Measurements from ENCODE around the gene FH. TPM values are rescaled to one million over a fixed set of nuclear protein-coding genes. Genes with fewer than 3 reads are reported as not detected.

Gene FH
- total and polyA plus RNA-seq, 2 donors: 31.4 to 39.2 TPM

- Histone ChIP-seq H3K9me3 (ENCODE audit: control insufficient read depth in 2 of 2, insufficient read depth in 1 of 2, low read length in 1 of 2) (no peaks in the 10 kb centered on the region), H3K27ac (ENCODE audit: low read depth in 1 of 2, low read length in 1 of 2) (peak overlapping the region in 1 of 2 donors; percentile 64), H3K4me1 (ENCODE audit: control insufficient read depth in 2 of 2, insufficient read depth in 2 of 2, low read length in 2 of 2) (no peaks in the 10 kb centered on the region), H3K27me3 (ENCODE audit: control insufficient read depth in 2 of 2, insufficient read depth in 1 of 2, low read length in 1 of 2) (no peaks in the 10 kb centered on the region), H3K36me3 (ENCODE audit: control insufficient read depth in 2 of 2, insufficient read depth in 2 of 2, low read length in 1 of 2) (no peaks in the 10 kb centered on the region), H3K4me3 (ENCODE audit: low read length in 2 of 2) (peak overlapping the region; percentile 10 to 16)
- peak in 6 of 9 donors; percentile 11 to 43 (median 24) for DNase-seq (ENCODE audit: low read depth in 6 of 9, low spot score in 9 of 9)
- 27% methylated on average over 22 of the region's 22 CpGs for WGBS
Observed at GRCh38 chr1:241551759-241552638, 32.4 kb upstream of the FH start.

GRCh38 chr1:241550318-241550717, 30.8 kb upstream of the FH start:
- WGBS: 94% methylated on average over 1 of the region's 1 CpG
- Histone ChIP-seq H3K27ac (ENCODE audit: low read depth in 1 of 2, low read length in 1 of 2) (no peak overlapping the region), H3K9me3 (ENCODE audit: control insufficient read depth in 2 of 2, insufficient read depth in 1 of 2, low read length in 1 of 2) (no peaks in the 10 kb centered on the region), H3K4me1 (ENCODE audit: control insufficient read depth in 2 of 2, insufficient read depth in 2 of 2, low read length in 2 of 2) (no peaks in the 10 kb centered on the region), H3K27me3 (ENCODE audit: control insufficient read depth in 2 of 2, insufficient read depth in 1 of 2, low read length in 1 of 2) (no peaks in the 10 kb centered on the region), H3K36me3 (ENCODE audit: control insufficient read depth in 2 of 2, insufficient read depth in 2 of 2, low read length in 1 of 2) (no peaks in the 10 kb centered on the region), H3K4me3 (ENCODE audit: low read length in 2 of 2) (no peak overlapping the region)
- DNase-seq (ENCODE audit: low read depth in 6 of 9, low spot score in 9 of 9): no peak

- Histone ChIP-seq H3K27me3 (ENCODE audit: control insufficient read depth in 2 of 2, insufficient read depth in 1 of 2, low read length in 1 of 2) (no peaks in the 10 kb centered on the region), H3K9me3 (ENCODE audit: control insufficient read depth in 2 of 2, insufficient read depth in 1 of 2, low read length in 1 of 2) (no peaks in the 10 kb centered on the region), H3K4me3 (ENCODE audit: low read length in 2 of 2) (no peak overlapping the region), H3K4me1 (ENCODE audit: control insufficient read depth in 2 of 2, insufficient read depth in 2 of 2, low read length in 2 of 2) (no peaks in the 10 kb centered on the region), H3K36me3 (ENCODE audit: control insufficient read depth in 2 of 2, insufficient read depth in 2 of 2, low read length in 1 of 2) (no peaks in the 10 kb centered on the region), H3K27ac (ENCODE audit: low read depth in 1 of 2, low read length in 1 of 2) (no peak overlapping the region)
- WGBS: 87% methylated on average over 2 of the region's 2 CpGs
- no peak for DNase-seq (ENCODE audit: low read depth in 6 of 9, low spot score in 9 of 9)
Observed at GRCh38 chr1:241548008-241548407, 28.5 kb upstream of the FH start.

DNA sequence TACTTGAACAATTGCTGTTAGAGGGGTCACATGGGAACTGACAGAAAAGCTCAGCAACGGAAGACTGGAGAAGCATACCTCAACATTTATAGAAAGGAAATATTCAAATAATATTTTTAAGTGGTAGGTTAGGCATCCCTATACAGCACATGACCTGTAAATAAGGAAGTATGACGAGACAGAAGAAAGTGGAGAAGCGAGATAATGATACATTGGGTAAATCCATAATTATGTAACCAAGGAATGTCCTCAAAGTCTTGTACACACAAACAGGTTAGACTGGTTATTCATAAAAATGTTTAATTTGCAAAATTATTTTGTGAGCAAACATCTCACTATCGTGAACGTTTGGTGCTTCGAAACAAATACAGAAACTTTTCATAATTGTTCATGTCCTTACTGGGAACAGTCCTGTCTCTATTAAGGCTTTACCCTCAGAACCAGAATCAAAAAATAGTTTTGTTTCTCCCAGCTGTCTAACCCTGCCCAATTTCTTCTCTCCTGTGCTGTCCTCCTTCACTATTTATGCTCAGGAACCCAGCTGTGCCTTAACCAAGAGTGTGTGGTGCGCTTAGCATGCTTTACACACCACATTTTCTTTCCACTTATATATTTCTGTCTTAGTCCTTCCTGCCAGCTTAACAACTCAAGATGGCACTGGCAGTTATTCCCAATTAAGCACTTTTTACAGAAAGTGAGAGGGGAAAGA, 22.8 kb upstream of the FH start:
- Histone ChIP-seq H3K36me3 (ENCODE audit: control insufficient read depth in 2 of 2, insufficient read depth in 2 of 2, low read length in 1 of 2) (no peaks in the 10 kb centered on the region), H3K4me1 (ENCODE audit: control insufficient read depth in 2 of 2, insufficient read depth in 2 of 2, low read length in 2 of 2) (no peaks in the 10 kb centered on the region), H3K27ac (ENCODE audit: low read depth in 1 of 2, low read length in 1 of 2) (no peak overlapping the region), H3K27me3 (ENCODE audit: control insufficient read depth in 2 of 2, insufficient read depth in 1 of 2, low read length in 1 of 2) (no peaks in the 10 kb centered on the region), H3K9me3 (ENCODE audit: control insufficient read depth in 2 of 2, insufficient read depth in 1 of 2, low read length in 1 of 2) (no peaks in the 10 kb centered on the region), H3K4me3 (ENCODE audit: low read length in 2 of 2) (no peak overlapping the region)
- no peak for DNase-seq (ENCODE audit: low read depth in 6 of 9, low spot score in 9 of 9)
- WGBS: 95% methylated on average over 7 of the region's 7 CpGs

DNA sequence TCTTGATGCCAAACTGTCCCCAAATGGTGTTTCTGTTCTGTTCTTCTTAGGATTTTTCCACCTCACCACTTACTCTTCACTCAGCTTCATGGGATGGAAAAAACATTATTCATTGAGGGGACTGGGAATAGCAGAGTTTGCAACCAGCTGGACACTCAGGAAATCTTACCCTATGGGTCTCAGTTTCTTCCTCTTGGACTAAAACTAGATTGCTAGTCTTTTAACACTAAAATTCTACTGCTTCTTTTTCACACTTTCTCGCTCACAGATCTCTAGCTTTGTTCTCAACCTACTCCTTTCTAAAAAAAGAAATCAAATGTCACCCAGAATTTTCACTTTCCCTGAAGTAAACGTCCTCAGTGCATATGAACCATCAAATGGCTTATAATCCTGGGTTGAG, 17.4 kb upstream of the FH start:
- H3K9me3 ChIP-seq (ENCODE audit: control insufficient read depth in 2 of 2, insufficient read depth in 1 of 2, low read length in 1 of 2): no peaks in the 10 kb centered on the region
- 79% methylated on average over 2 of the region's 2 CpGs for whole genome bisulfite sequencing
- no peaks in the 10 kb centered on the region for H3K36me3 ChIP-seq (ENCODE audit: control insufficient read depth in 2 of 2, insufficient read depth in 2 of 2, low read length in 1 of 2)
- H3K27me3 ChIP-seq (ENCODE audit: control insufficient read depth in 2 of 2, insufficient read depth in 1 of 2, low read length in 1 of 2): no peaks in the 10 kb centered on the region
- no peak overlapping the region for H3K27ac ChIP-seq (ENCODE audit: low read depth in 1 of 2, low read length in 1 of 2)
- H3K4me1 ChIP-seq (ENCODE audit: control insufficient read depth in 2 of 2, insufficient read depth in 2 of 2, low read length in 2 of 2): no peaks in the 10 kb centered on the region
- no peak for DNase-seq (ENCODE audit: low read depth in 6 of 9, low spot score in 9 of 9)
- H3K4me3 ChIP-seq (ENCODE audit: low read length in 2 of 2): no peak overlapping the region

DNA sequence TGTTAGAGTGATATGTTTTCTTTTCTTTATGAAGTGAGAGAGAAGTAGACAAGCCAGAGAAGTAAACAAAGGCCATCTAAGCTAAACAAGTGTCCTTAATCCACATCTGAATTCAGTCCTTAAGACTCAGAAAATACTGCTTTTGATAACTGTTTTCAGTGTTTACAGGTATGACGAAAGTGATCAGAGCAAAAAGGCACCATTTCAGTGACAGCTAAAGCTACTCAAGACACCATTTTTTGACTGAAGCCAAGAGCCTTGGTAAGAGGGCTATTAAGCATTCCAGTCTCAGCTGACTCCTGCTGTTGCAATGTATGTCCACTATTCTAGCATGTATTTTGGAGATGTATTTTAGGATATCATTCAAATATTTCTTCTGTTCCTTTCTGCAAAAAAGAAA, 16.7 kb upstream of the FH start:
- H3K36me3 ChIP-seq (ENCODE audit: control insufficient read depth in 2 of 2, insufficient read depth in 2 of 2, low read length in 1 of 2): no peaks in the 10 kb centered on the region
- no peak overlapping the region for H3K27ac ChIP-seq (ENCODE audit: low read depth in 1 of 2, low read length in 1 of 2)
- 95% methylated on average over 1 of the region's 1 CpG for WGBS
- no peaks in the 10 kb centered on the region for H3K27me3 ChIP-seq (ENCODE audit: control insufficient read depth in 2 of 2, insufficient read depth in 1 of 2, low read length in 1 of 2)
- H3K4me1 ChIP-seq (ENCODE audit: control insufficient read depth in 2 of 2, insufficient read depth in 2 of 2, low read length in 2 of 2): no peaks in the 10 kb centered on the region
- DNase-seq (ENCODE audit: low read depth in 6 of 9, low spot score in 9 of 9): no peak
- no peaks in the 10 kb centered on the region for H3K9me3 ChIP-seq (ENCODE audit: control insufficient read depth in 2 of 2, insufficient read depth in 1 of 2, low read length in 1 of 2)
- H3K4me3 ChIP-seq (ENCODE audit: low read length in 2 of 2): no peak overlapping the region

DNA sequence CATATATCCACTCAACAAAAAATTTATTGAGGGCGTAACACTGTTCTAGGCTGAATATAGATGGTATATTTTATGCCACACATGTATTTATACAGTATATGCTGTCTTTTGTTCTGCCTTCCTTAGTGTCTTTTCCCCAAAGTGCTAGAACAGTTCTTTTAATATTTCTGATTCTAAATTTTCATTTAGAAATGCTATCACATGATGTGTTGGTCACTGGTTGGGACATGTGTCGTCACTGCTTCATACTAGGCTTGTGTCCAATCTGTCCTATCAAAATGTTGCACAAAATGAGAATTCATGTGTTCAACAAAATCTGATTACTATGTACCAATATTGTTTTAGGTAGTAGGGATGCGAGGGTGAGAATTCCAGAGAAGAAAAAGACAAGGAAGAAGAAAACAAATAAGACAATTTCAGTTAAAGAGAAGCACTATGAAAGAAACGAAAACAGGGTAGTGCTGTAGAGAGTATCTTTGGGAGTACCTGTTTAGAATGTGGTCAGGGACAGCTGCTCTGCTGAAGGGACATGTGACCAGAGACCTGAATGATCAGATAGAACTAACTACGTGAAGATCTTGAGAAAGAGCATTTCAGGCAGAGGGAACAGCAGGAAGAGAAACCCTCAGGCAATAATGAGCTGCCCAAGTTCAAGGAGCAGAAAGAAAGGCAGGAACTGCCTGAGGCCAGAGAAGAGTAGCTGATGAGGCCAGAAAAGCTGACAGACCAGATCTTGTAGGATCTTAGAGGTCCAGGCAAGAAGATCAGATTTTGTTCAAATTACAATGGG, 14.0 kb upstream of the FH start:
- H3K27me3 ChIP-seq (ENCODE audit: control insufficient read depth in 2 of 2, insufficient read depth in 1 of 2, low read length in 1 of 2): peaks cover 0 to 1% of the 10 kb centered on the region in 2 donors
- H3K4me3 ChIP-seq (ENCODE audit: low read length in 2 of 2): no peak overlapping the region
- no peaks in the 10 kb centered on the region for H3K4me1 ChIP-seq (ENCODE audit: control insufficient read depth in 2 of 2, insufficient read depth in 2 of 2, low read length in 2 of 2)
- H3K27ac ChIP-seq (ENCODE audit: low read depth in 1 of 2, low read length in 1 of 2): no peak overlapping the region
- no peaks in the 10 kb centered on the region for H3K36me3 ChIP-seq (ENCODE audit: control insufficient read depth in 2 of 2, insufficient read depth in 2 of 2, low read length in 1 of 2)
- H3K9me3 ChIP-seq (ENCODE audit: control insufficient read depth in 2 of 2, insufficient read depth in 1 of 2, low read length in 1 of 2): no peaks in the 10 kb centered on the region
- DNase-seq (ENCODE audit: low read depth in 6 of 9, low spot score in 9 of 9): peak in 1 of 9 donors; percentile 6
- 67% methylated on average over 5 of the region's 5 CpGs for WGBS

DNA sequence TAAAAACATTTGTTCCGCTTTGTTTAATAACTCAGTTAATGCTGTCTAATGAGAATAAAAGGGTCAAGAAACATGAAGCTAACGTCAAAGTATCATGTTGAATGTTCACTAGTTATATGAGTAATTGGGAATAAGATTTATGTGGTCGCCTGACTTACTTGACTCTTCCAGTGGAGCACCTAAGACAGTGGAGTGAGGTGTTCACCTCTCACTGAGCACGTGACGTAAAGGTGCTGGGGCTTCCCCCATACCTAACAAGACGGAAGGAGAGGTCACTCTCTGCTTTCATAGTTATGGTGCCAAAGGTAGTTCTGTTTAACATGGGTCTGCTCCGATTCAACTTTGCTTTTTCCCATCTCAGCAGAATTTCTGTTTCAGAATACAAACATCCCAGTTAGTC, 13.3 kb upstream of the FH start:
- H3K27ac ChIP-seq (ENCODE audit: low read depth in 1 of 2, low read length in 1 of 2): no peak overlapping the region
- no peak overlapping the region for H3K4me3 ChIP-seq (ENCODE audit: low read length in 2 of 2)
- 94% methylated on average over 7 of the region's 7 CpGs for WGBS
- H3K4me1 ChIP-seq (ENCODE audit: control insufficient read depth in 2 of 2, insufficient read depth in 2 of 2, low read length in 2 of 2): no peaks in the 10 kb centered on the region
- no peaks in the 10 kb centered on the region for H3K36me3 ChIP-seq (ENCODE audit: control insufficient read depth in 2 of 2, insufficient read depth in 2 of 2, low read length in 1 of 2)
- H3K9me3 ChIP-seq (ENCODE audit: control insufficient read depth in 2 of 2, insufficient read depth in 1 of 2, low read length in 1 of 2): no peaks in the 10 kb centered on the region
- DNase-seq (ENCODE audit: low read depth in 6 of 9, low spot score in 9 of 9): no peak
- peaks cover 0 to 2% of the 10 kb centered on the region in 2 donors for H3K27me3 ChIP-seq (ENCODE audit: control insufficient read depth in 2 of 2, insufficient read depth in 1 of 2, low read length in 1 of 2)

- WGBS: 10% methylated on average over 1 of the region's 1 CpG
- Histone ChIP-seq H3K9me3 (ENCODE audit: control insufficient read depth in 2 of 2, insufficient read depth in 1 of 2, low read length in 1 of 2) (no peaks in the 10 kb centered on the region), H3K4me1 (ENCODE audit: control insufficient read depth in 2 of 2, insufficient read depth in 2 of 2, low read length in 2 of 2) (no peaks in the 10 kb centered on the region), H3K27ac (ENCODE audit: low read depth in 1 of 2, low read length in 1 of 2) (peak within 1 kb of the TSS in 1 of 2 donors; percentile 62), H3K4me3 (ENCODE audit: low read length in 2 of 2) (peak within 1 kb of the TSS; percentile 51), H3K36me3 (ENCODE audit: control insufficient read depth in 2 of 2, insufficient read depth in 2 of 2, low read length in 1 of 2) (no peaks in the 10 kb centered on the region), H3K27me3 (ENCODE audit: control insufficient read depth in 2 of 2, insufficient read depth in 1 of 2, low read length in 1 of 2) (peaks cover 0 to 2% of the 10 kb centered on the region in 2 donors)
- no peak for DNase-seq (ENCODE audit: low read depth in 6 of 9, low spot score in 9 of 9)
Observed at GRCh38 chr1:241532162-241532531, 12.6 kb upstream of the FH start, which contains the start of gene KMO. KMO (plus strand) TSS chr1:241532378; CDS start chr1:241532445, 67 bp downstream.
